HG02981 (cell line): Measurements from ENCODE around the gene PPP1CC.
"Not testable (repeated sequence)": the region's sequence is repeated elsewhere in the genome, so short reads cannot be mapped to it uniquely, and the experiment has no call there.

Source experiments
- ATAC-seq: cut with Tn5 transposase; IDR thresholded peaks from one replicate; pipeline ENCODE4 v1.9.1; 2021; ENCODE audit warnings: mild to moderate bottlenecking, moderate library complexity; ENCODE audit not compliant: unreplicated experiment

Gene PPP1CC

GRCh38 chr12:110756611-110757010, 13.9 kb upstream of the PPP1CC start:
- no peak for ATAC-seq

DNA sequence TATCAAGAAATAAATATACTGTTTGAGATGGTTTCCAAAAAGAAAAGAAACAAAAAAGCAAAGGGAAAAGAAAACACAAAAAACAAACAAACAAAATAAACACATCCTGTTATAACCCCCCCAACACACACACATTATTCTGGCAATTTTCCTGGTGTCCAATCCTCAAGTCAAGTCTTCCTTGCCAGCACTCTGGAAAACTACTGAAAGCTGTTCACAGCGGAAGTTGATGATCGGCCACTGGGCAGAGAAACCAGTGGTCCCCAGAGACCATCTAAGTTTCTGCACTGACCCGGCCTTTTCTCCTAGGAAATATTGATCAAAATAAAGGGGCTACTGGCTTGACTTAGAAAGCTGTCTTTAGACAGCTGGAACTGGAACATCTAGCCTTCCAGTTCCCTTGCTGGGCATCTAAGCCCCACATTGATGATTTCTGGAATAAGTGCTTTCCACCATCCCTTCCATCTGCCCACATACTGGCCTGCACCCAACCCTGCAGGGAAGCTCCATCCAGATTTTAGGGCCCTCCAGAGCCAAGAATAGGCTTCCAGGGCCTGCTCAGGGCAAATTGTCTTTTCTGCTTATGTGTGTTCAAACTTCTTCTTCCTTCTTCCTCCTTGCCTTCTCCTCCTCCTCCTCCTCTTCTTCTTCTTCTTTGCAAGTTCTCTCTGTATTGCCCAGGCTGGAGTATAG, 11.6 kb upstream of the PPP1CC start:
- ATAC-seq, result no peak

- no peak for ATAC-seq
These were observed 8.2 kb upstream of the PPP1CC start for GRCh38 chr12:110750784-110751461.

DNA sequence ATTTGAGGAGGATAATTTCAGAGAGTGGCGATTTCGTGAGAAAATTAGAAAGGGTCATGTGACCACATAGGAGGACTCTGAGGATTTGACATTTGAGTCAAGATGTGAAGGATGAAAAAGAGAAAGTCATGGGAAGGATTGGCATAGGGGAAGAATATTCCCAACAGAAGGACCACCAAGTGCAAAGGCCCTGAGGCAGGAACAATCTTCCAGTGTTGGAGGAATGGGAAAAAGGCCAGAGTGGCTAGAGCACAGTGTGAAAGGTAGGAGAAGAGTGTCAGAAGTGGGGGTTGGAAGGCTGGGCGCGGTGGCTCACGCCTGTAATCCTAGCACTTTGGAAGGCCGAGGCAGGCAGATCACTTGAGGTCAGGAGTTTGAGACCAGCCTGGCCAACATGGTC, 3.9 kb upstream of the PPP1CC start:
- no peak for ATAC-seq

- ATAC-seq, result no peak
These were observed 3.0 kb upstream of the PPP1CC start for GRCh38 chr12:110745542-110746284.

GRCh38 chr12:110744601-110745264, 2.0 kb upstream of the PPP1CC start:
- no peak for ATAC-seq

DNA sequence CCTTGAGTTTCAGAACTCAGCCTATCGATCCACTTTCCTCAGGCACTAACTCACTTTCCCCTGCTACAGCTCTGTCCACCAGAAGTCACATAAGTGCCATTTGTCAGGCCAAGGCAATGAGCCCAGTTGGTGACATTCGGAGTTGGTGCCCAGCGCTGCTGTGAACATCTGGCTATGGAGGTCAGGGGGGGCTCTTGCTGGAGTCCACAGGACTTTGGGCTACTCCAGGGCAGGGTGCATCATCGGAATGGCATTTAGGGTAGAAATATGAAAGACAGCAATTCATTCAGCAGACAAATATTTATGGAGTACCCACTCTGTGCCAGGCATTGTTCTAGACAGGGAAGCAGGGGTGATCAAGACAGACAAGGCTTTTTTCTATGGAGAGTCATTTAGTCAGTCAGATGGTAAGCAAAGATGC, 1.5 kb upstream of the PPP1CC start:
- ATAC-seq, result no peak

DNA sequence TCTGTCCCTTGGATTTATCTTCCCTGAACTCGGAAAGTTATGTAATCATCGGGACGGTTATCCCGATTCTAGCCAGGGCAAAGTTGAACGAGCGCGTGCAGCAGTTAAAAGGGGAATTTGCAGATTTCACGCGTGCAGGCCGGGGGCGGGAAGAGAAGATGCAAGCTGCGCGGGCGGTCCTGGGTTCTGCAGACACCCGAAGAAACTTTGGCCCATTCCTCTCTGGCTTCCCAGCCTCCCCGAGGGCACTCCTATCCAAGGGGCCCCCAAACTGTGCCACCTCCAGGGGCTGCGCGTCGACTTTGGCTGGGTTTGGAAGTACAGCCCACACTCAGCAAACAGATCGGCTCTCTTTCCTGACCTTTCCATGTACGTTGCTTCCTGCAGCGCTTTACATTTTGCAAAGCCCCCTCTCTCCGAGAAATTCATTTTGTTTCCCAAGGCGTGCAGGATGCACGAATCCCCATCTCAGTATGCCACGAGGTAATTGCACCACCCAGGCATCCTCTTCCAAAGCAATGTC, 941 bp upstream of the PPP1CC start:
- ATAC-seq, result no peak

- peak; percentile 7 for ATAC-seq
These were observed 484 bp downstream of the PPP1CC start for GRCh38 chr12:110742096-110742717.

DNA sequence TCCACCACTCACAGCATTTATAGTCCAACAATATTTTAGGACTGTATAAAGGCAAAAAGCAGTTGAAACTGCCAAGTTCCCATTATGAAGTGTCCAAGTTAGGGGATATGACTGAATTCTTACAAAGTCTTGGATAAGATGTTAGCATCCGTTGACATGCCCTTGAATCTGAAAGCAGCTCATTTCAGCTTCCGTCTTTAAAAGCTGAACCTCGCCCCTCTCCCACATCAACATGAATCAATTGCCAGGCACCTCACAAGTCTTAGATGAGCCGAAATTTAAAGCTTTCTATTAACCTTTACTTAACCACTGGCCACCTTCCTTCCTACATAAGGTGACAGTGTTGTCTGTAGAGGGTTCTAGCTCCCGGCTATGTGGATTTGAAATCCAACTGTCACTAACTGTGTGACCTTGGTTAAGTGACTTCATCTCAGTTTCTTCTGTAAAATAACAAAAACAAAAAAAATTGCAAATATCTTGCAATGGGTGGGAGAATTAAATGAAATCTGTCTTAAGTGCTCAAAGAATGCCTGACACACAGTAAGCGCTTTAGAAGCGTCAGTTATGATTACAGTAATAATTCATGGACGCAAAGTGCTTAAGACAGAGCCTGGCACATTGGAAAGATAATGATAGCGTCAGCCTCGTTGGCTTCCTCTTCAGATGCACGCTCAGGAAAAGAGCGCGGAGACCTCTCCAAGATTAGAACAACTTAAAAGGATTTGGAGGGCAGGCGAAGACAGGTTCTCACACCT, 1.2 kb downstream of the PPP1CC start:
- ATAC-seq, result no peak

GRCh38 chr12:110739894-110740293, 2.8 kb downstream of the PPP1CC start:
- ATAC-seq, result no peak

DNA sequence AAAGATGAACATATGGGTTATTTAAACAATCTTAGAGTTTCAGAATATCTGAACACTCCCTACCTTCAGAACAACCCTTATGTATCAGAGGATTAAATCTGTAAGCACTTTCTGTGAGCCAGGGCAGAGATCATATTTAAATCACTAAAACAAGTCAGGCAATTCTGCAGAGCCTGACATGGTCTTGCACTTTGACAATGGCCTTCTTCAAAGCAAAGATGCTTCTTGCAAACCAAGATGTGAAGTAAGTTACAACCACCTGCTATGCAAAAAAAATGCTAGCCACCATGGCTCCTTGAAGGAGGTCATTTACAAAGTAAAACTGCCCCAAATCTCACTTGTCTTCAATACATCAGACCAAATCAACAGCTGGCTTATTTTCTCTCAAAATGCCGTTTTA, 3.2 kb downstream of the PPP1CC start:
- no peak for ATAC-seq

GRCh38 chr12:110737532-110737931, 5.2 kb downstream of the PPP1CC start:
- no peak for ATAC-seq

DNA sequence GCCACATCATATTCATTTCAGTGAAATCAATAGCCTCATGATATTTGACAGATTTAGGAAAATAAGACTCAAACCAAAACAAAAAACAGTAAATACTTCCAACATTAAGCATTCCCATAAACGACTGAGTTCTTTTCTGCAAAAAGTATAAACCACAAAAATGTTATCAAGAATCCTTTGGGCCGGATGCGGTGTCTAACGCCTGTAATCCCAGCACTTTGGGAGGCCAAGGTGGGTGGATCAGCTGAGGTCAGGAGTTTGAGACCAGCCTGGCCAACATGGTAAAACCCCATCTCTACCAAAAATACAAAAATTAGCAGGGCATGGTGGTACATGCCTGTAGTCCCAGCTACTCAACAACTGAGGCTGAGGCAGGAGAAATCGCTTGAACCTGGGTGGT, 5.7 kb downstream of the PPP1CC start:
- not testable (repeated sequence) for ATAC-seq

GRCh38 chr12:110733900-110734299, 8.8 kb downstream of the PPP1CC start:
- ATAC-seq, result no peak

DNA sequence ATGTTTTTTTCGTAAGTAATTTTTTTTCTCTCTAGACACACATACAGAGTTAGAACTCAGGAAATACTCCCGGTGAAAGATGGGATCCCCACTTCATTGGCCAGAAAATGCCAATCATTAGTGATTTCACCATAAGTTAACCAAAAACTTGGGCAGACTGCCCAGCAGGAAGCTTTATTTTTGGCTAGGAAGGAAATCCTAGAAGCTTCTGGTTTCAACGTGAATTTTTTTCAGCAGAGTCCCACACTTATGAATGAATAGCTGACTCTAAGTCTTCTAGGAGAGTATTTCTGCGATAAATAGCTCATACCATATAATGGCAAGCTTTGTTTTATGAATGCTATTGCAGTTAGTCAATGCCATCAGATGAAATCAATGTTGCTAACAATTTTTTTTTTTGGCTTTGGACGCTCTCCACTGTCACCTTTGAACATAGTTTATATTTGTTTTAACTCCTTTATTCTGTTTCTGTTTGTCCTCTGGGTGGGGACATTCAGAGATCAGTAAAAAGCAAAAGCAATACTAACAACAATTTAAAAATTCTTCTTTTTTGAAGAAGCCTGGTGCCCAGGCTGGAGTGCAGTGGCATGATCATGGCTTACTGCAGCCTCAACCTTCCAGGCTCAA, 9.5 kb downstream of the PPP1CC start:
- no peak for ATAC-seq

GRCh38 chr12:110732572-110732971, 10.1 kb downstream of the PPP1CC start:
- ATAC-seq, result no peak

DNA sequence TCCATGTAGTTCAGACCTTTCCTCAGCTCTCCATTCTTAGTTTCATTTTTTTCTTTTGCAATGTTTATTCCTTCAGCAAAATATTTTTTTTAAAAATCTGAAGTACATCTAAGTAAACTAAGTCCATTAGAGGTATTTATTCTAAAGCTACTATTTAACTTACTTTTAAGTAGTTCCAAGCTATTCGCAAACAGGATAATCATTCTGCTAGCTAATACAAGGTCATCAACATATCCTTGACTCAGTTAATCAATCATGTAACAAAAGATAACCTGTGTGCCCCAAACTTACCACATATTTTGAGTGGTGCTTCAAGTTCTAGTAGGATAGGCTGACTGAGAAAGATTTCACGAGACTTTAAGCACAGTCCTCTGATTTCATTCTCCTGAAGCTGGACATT, 11.2 kb downstream of the PPP1CC start:
- ATAC-seq, result no peak

- ATAC-seq, result no peak
These were observed 14.1 kb downstream of the PPP1CC start for GRCh38 chr12:110728628-110729027.
